HG02885 (cell line): ENCODE data around the gene ALLC.

Source experiments
- ATAC-seq: cut with Tn5 transposase; IDR thresholded peaks from one replicate; pipeline ENCODE4 v1.9.1; 2021; ENCODE audit warnings: mild to moderate bottlenecking; ENCODE audit not compliant: unreplicated experiment, poor library complexity

ALLC gene

DNA sequence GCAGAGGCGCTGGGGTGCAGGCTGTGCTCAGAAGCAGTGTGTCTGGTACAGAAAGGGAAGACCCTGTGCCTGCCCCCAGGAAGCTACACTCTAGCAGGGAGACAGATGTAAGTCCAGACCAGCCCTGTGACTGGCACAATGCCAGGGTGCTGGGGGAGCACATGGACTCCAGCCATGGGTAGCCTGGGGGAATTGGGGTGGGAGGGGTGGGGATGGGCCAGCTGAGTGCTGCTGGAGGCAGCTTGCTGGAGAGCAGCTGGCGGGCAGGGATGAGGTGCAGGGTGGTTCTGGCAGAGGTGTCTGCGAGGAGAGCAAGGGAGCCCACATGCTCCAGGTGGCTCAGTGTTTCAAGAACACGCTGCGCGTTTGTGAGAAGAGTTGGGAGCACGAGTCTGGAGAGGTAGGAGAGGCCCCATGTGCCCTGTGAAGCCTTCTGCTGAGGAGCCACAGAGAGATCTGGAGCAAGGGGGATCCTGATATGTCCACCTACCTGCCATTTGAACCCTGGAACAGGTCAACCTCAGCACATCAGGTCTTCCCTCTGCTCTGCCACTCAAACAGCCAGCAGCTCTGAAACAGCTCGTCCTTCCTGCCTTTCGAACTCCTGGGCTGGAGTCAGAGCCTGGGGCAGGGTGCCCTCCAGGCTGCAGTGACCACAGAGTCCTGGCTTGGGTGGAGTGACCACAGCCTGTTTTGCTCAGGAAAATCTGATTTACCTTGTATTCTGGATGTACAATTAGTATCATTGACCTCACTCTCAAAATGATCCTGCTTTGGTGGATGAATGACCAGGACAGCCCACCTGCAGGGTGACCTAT, 15.1 kb downstream of the ALLC start:
- no peak for ATAC-seq

DNA sequence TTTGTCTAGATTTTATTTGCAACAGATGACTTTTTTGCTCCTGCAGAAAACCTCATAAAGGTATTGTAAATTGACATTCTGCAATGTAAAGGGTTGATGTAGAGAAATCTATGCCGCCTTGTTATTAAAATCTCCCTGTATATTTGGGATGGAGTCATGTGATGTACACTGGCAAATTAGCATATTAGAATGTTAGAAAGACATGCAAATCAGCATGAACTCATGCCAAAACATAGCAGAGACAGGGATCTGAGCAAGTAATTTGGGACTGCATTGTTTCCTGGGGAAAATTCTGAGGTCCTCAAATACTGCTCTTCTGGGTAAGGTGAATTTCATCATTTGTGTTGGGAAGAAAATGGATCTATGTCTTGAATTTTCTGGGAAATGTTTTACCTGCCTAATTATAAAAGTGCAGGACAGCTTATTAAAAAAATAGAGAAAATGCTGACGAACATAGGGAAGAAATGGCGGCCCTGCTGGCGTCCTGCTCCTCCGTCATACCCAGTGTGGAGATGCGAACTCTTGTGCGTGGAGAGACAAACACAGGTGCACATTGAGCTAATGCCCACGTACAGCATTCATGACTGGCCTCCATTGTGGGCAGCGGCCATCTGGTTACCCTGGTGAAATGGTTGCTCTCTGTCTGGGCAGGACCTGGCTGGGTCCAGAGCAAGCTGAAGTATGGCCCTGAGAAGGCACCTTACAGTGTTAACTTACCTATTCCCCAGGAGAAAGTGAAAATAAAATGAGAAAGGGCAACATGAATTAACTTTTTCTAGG, 16.3 kb downstream of the ALLC start:
- ATAC-seq, result no peak

DNA sequence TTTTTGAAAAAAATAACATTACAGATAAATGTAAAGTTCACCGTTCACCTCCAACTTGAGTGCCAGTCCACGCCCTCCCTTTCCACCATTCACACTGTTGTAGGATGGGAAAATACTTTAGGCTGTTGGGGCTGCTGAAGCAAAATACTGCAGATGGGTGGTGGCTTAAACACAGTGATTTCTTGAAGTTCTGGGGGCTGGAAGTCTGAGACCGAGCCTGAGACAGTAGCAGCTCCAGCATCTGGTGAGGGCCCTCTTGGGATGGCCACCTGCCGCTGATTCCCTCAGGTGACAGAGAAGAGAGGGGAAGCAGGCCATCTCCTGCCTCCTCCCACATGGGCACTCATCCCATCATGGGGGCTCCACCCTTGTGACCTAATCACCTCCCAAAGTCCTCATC, 17.7 kb downstream of the ALLC start:
- ATAC-seq, result no peak

DNA sequence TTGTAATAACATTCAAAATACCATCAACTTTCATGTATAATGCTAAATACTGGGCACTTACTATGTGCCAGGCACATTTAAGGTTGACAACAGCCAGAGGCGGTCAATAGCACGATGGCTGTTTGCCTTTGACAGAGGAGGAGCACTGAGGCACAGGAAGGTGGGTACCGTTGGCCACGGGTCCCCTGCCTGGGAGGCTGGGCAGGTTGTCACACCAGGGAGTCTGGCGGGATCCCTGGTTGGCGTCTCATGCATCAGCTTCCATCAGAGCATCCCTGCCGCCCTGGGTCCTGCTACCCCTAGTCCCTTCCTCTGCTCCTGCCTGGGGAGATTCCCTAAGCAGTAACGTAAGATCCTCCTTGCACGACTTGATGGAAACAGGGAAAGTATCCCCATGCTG, 19.4 kb downstream of the ALLC start:
- no peak for ATAC-seq

DNA sequence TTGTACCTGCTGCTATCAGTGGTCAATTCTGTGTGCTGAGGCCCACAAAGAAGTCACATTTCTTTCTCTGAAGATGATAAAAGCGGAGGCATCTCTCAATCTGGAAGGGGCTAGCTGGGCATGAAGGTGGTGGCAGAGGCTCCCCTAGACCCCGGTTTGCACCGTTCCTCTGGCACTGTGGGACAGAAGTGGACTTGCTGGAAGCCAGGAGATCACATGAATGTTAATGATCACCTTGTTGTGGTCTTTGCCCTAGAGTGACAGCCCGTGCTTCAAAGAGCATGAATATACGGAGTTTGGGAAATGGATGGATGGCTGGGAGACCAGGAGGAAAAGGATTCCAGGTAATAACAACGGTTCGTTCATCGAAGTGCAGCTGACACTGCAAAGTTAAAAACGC, 20.2 kb downstream of the ALLC start:
- ATAC-seq, result no peak

DNA sequence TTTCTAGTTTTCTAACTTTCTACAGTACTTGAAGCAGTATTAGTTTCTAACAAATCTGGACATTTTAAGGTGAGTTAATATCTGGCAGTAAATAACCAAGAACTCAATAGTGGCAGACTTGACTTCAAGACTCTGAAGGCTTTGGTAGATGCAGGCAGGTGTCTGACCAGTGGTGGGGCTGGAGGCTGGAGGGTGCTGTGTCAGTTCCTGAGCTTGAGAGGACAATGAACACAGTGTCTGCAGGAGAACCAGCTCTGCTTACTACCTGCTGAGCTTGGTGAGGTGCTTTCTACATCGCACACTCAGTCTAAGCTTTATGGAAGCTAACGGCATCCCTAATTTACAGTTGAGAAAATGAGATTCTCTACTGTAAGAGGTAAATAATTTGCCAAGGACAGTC, 21.2 kb downstream of the ALLC start:
- ATAC-seq, result no peak

DNA sequence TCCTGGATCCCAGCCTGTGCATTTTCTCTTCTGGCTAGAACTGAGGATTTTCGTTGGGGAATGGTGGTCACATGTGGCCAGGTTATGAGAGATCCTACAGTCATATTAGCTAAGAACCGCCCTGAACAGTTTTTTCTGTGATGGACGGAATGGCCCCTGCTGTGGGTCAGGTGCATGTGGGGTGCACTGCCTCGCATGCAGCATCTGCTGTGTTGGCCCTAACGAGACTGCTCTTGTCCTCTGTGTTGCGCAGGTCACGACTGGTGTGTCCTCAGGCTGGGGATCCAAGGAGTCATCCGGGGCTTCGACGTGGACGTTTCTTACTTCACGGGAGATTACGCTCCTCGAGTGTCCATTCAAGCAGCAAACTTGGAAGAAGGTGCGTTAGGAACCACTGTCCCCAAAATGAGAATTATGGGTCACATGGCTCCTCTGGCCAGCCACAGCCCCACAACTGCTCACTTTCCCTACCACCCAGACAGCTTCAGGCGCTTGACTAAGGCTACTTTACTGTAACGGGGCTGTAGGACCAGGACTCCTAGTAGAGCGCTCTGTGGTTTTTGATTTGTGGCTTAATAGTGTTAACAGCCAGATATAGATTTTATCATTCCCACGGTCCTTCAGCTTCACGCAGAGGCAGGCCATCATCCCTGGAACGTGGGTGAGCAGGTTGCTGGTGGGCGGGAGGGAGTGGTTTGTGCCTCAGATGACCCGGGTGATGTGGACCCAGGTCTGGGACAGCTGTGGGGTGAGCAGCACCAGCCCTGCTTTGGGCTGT, 21.8 kb downstream of the ALLC start:
- no peak for ATAC-seq

DNA sequence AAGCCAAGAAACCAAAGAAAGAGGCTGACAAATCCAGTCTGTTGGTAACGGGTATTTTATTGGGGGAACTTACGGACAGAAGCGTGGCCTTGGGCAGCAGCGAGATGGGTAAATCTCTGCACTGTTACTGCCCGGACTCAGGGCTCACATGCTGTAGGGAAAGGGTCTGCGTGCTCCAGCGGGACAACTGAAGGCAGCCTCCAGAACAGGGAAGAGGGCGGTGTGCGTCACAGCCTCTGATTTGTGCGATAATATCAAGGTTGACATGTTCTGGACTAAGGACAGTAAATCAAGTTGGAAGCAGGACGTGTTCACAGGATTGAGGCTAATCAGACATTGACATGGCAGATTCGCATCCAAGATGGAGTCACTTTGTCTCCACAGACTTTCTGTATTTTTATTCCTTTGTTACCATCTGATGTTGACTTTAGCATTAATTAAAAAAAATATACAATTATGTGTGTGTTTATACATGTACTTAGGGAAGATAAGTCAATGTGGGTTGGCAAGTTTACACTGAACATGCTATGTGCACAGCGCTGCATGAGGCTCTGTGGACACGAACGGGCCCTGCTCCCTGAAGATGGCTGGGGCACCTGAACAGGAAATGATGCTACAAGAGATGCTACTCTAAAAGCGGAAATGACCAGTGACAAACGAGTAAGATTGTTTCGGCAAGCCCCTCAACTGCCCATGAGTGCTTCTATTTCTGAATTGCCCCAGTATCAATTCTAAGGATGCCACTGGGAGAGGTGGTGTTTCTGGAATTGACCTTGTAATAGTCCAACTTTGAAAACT, 22.7 kb downstream of the ALLC start:
- peak; percentile 52 for ATAC-seq

DNA sequence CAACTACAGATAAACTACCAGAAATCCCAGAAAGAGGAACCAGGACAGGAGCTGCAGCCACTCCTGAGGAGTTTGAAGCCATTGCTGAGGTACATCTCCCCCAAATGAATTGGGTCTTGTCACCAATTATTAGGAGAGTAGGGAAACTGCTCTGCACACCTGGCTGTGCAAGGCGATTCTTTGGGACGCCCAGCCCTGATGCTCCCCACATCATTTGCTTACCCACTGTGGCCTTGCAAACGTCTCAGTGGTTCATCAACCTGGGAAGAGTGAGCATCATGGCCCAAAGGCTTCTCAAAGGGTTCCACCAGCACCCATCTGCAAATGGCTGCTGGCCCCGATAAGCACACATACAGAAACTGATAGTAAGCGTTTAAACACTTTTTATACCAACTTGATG, 23.6 kb downstream of the ALLC start:
- ATAC-seq, result peak; percentile 43

DNA sequence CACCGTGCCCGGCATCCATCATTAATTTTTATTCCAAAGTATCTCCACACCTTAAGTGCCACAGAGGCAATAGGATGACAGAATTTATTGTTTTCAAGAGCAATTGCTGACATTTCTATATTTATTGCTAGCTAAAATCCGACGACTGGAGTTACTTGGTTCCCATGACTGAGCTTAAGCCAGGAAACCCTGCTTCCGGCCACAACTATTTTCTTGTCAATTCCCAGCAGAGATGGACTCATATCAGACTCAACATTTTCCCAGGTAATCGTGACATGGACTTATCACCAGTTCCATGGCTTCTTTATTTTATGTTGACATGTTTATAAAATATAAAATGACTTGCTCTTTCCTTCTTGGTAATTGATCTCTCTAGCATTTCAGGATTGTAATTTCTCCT, 24.8 kb downstream of the ALLC start:
- no peak for ATAC-seq

DNA sequence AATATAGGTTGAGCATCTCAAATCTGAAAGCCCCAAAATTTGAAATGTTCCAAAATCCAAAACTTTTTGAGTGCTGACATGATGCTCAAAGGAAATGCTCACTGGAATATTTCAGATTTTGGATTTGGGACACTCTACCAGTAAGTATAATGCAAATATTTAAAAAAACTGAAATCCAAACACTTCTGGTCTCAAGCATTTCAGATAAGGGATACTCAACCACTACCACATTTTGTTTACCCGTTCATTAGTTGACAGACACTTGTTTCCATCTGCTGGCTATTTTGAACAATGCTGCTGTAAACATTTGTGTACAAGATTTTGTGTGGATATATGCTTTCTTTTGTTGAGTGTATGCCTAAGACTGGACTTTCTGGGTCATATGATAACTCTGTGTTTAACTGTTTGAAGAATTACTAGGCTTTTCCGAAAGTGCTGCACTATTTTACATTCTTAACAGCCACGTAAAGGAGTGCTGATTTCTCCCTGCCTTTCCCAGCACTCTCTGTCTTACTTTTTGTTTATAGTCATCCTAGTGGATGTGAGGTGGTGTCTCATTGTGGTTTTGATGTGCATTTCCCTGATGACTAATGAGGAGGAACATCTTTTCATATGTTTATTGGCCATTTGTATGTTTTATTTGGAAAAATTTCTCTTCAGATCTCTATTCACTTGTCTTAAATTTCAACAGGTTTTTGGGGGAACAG, 25.9 kb downstream of the ALLC start:
- ATAC-seq, result no peak

DNA sequence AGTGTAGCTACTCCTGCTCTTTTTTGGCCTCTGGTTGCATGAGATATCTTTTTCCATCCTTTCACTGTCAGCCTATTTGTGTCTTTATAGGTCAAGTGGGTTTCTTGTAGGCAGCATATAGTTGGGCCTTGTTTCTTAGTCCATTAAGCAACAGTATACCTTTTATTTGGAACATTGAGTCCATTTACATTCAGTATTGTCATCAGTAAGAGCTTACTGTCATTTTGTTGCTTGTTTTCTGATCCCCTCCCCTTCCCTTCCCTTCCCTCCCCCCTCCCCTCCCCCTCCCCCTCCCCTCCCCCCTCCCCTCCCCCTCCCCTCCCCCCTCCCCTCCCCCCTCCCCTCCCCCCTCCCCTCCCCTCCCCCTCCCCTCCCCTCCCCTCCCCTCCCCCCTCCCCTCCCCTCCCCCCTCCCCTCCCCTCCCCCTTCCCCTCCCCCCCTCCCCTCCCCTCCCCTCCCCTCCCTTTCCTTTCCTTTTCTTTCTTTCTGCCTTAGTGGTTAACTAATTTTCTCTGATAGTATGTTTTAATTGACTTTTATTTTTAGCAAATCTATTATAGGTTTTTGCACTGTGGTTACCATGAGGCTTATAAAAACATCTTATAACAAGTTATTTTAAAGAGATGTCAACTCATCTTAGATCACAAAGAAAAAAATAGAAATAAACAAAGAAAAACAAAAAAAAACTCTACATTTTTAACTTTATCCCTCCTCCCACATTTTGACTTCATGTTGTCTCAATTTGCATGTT, 32.2 kb downstream of the ALLC start:
- no peak for ATAC-seq

DNA sequence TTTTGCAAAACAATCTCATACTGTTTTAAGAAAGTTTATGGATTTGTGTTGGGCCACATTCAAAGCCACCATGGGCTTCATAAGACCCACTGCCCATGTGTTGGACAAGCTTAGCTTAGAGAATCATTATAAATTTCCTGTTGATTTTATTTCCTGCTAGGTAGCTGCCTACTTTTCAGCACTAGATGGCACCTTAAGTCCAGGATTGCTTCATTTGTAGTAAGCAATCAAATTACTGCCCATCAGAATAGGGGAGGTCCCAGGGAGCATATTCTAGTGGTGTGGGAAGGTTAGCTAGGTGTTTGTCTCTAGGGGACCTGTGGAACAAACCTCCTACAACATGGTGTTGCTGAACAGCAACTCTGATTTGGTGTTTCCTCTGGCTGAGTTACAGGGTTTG, 34.4 kb downstream of the ALLC start:
- no peak for ATAC-seq

DNA sequence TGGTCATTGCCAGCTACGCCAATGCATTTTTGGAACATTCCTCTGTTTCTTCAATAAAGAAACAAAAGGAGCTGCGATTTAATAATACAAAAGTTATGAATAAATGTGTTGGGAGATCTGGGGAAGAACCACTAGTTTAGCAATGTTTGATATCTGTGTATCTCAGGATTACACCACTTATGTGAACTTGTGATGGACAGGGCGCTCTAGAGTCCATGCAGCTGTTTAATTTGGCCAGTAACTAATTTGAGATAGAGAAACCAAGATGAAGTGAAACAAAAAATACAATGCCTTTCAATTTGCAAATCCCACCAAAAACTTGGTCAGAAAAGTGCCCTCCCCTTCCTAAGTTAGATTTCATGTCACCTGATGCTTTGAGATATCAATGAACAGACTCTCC, 38.5 kb downstream of the ALLC start:
- ATAC-seq, result no peak

DNA sequence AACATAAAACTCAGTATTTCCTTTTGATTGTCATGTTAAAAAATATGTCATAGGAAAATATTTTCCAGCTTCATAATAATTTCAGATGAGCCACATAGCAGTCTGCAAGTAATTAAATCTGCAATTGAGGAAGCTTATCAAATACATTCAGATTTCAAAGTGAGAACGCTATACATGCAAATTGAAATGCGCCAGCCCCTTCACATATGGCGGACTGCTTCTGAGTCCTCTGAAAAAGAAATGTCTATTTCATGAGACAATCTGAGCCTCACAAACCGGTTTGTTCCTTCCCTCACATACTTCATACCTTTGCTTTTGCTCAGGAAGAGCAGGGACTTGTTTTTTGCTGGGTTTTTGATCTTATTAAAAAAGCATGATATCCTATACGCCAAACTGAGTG, 43.1 kb downstream of the ALLC start:
- no peak for ATAC-seq

DNA sequence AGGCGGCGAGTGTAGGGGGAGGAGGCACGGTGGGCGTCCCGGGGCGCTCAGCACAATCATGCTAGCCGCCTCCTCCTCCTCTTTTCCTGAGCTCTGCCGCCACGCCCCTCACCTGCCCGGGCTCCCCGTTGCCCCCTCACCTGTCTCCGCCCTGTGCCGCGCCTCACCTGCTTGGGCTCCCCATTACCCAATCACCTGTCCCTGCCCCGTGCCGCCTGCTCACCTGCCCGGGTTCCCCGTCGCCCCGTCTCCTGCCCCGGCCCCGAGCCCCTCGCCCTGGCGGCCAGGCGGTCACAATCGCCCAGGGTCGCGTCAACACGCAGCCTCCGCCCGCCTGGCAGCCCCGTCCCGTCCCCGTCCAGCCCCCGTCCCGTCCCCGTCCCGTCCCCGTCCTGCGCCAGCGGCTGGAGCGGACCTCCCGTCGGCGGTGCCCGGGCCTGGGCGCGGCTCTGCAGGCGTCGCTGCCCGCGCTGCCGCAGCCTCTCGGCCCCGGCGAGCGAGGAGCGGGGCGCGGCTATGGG, 45.3 kb downstream of the ALLC start, which contains the start of gene DCDC2C:
DCDC2C (plus strand) TSS at position 340 of the 521 bp plus-strand sequence; CDS start at position 517, 177 bp downstream.
- ATAC-seq, result no peak

DNA sequence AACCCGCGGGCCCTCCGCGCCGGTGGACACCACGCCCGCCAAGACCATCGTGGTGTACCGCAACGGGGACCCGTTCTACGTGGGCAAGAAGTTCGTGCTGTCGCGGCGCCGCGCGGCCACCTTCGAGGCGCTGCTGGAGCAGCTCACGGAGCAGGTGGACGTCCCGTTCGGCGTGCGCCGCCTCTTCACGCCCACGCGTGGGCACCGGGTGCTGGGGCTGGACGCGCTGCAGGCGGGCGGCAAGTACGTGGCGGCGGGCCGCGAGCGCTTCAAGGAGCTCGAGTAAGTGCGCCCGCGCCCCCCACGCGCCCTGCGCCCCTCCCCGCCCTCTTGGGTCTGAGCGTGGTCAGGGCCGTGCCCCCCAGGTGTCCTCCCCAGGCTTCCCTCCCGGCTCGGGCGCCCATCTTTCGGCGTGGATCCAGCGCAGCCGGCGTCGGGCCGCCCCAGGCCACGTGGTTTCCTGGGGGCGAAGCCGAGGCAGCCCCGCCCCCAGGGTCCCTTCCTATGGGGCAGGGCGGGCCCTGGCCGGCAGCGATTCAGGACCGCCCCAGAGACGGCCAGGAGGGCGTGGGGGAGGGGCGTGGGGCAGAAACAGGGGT, 45.9 kb downstream of the ALLC start:
- no peak for ATAC-seq

DNA sequence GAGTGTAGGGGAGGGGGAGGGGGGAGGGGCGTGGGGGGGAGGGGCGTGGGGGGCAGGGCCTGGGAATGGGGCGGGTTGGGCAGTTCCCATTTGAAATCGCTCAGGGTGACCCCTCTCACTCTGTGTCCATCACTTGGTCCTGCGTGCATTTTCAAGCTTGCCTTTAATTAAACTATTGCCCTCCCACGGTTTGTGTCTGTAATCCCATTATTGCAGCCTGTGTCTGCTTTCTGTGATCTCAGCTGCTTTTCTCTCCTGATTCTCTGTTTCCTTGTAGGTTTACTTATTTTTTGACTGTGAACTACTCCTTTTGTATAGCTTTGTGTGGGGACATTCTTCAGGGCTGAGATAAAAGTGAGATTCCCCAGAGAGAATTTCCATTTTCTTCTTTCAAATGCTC, 46.7 kb downstream of the ALLC start:
- no peak for ATAC-seq
